ENCODE data around the gene BCKDHA.

Gene BCKDHA

GRCh38 chr19:41449079-41449864, 51.7 kb downstream of the BCKDHA start:
- DNase-seq (ENCODE audit: low read depth) = no peak
- peak; percentile 99 for TF ChIP-seq CTCF (conservative IDR thresholded peaks at IDR 0.05; ENCODE audit: low read depth, low read length)
- no peak overlapping the region for H3K4me3 ChIP-seq (ENCODE audit: low read length)

GRCh38 chr19:41449865-41450178, 52.2 kb downstream of the BCKDHA start:
- no peak for TF ChIP-seq CTCF (conservative IDR thresholded peaks at IDR 0.05; ENCODE audit: low read depth, low read length)
- H3K4me3 ChIP-seq (ENCODE audit: low read length) = no peak overlapping the region
- DNase-seq (ENCODE audit: low read depth) = no peak

GRCh38 chr19:41452584-41453275, 55.1 kb downstream of the BCKDHA start:
- TF ChIP-seq CTCF (conservative IDR thresholded peaks at IDR 0.05; ENCODE audit: low read depth, low read length) = no peak
- DNase-seq (ENCODE audit: low read depth) = no peak
- no peak overlapping the region for H3K4me3 ChIP-seq (ENCODE audit: low read length)

- no peak for TF ChIP-seq CTCF (conservative IDR thresholded peaks at IDR 0.05; ENCODE audit: low read depth, low read length)
- no peak overlapping the region for H3K4me3 ChIP-seq (ENCODE audit: low read length)
- no peak for DNase-seq (ENCODE audit: low read depth)
Measured at GRCh38 chr19:41455936-41456335, 58.3 kb downstream of the BCKDHA start.

GRCh38 chr19:41456342-41456918, 58.8 kb downstream of the BCKDHA start:
- DNase-seq (ENCODE audit: low read depth) = no peak

GRCh38 chr19:41457241-41457640, 59.6 kb downstream of the BCKDHA start:
- TF ChIP-seq CTCF (conservative IDR thresholded peaks at IDR 0.05; ENCODE audit: low read depth, low read length) = no peak
- no peak overlapping the region for H3K4me3 ChIP-seq (ENCODE audit: low read length)

More at GRCh38 chr19:41456342-41456918, 58.8 kb downstream of the BCKDHA start:
- TF ChIP-seq CTCF (conservative IDR thresholded peaks at IDR 0.05; ENCODE audit: low read depth, low read length) = no peak
- no peak overlapping the region for H3K4me3 ChIP-seq (ENCODE audit: low read length)

More at GRCh38 chr19:41457241-41457640, 59.6 kb downstream of the BCKDHA start:
- no peak for DNase-seq (ENCODE audit: low read depth)

Data from retinal pigment epithelial cell (primary cell).